GM21526 (cell line): ENCODE data around the gene ALDH7A1.
A peak's percentile ranks its signal among the peaks of the same experiment; 100 is the strongest.

Experiments
- ATAC-seq: cut with Tn5 transposase; IDR thresholded peaks from one replicate; pipeline ENCODE4 v1.9.1; 2021; ENCODE audit warnings: moderate library complexity; ENCODE audit not compliant: unreplicated experiment, low FRiP score

Gene ALDH7A1

DNA sequence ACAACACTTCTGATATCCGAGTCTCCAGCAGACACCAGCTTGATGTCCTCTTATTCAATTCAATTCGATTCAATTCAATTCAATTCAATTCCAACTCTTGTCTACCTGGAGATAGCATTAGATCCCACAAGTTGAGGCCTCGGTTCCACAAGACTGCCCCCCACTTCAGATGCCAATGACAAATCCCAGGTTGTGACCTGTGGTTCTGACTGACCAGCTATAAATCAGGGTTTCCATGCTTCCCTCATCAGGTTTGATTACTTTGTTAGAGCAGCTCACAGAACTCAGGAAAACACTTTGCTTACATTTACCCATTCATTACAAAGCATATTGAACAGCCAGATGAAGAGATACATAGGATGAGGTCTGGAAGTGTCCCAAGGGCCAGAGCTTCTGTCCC, 82.6 kb downstream of the ALDH7A1 start:
- ATAC-seq, result no peak

DNA sequence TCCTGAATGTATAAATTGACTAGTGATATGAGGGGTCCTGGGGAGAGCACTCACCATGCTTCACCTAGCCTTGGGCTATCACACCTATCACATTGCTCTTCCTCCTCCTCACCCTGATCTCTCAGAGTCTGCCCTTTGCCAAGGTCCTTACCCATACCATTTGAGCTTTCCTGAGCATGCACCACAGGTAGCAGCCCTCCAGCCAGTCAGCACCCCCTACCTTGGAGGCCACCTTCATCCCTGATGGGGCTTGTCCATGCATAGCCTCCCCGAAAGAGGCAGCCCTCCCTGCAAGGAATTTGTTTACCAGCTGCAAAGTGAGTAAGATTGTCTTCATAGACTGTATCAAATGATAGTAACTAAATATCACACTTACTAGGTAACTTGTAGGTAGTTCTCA, 83.1 kb downstream of the ALDH7A1 start:
- ATAC-seq, result no peak

- ATAC-seq, result no peak
Measured at GRCh38 chr5:126509339-126509738, 85.7 kb downstream of the ALDH7A1 start.

DNA sequence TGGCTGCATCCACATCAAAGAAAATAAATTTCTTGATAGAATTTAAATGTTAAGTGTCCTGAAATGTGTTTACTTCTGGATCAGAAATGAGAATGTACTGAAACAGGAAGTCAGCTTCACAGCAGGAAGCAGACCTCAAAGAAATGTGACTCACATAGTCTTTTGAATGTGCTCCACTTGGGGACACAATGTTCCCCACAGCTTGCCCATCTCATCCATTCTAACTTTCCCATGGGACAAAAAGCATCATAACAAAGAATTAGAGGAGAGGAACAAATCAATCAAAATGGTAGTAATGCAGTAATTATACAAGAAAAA, 86.1 kb downstream of the ALDH7A1 start:
- ATAC-seq, result no peak

- ATAC-seq, result no peak
Measured at GRCh38 chr5:126508251-126508961, 86.6 kb downstream of the ALDH7A1 start.

DNA sequence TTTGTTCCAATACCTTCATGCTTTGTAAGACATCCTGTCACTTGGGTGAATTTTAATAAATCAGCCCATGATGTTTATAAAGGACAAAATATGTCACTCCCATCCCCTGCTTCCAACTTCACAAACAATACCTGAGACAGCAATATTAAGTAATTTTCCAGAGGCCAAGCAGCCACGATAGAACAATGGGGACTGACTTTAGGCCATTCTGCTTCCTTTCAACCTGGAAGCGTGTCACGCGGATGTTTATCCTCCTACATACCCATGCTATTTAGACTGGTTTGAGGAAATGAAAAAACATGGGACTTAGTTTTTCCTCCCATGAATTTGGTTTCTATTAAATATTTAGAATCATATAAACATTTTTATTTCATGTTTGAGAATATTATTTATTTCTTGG, 88.9 kb downstream of the ALDH7A1 start:
- no peak for ATAC-seq

- no peak for ATAC-seq
Measured at GRCh38 chr5:126503602-126504104, 91.4 kb downstream of the ALDH7A1 start.

- no peak for ATAC-seq
Measured at GRCh38 chr5:126501448-126501847, 93.6 kb downstream of the ALDH7A1 start.

GRCh38 chr5:126499853-126500342, 95.1 kb downstream of the ALDH7A1 start:
- ATAC-seq, result peak; percentile 75

GRCh38 chr5:126499278-126499677, 95.7 kb downstream of the ALDH7A1 start:
- no peak for ATAC-seq

DNA sequence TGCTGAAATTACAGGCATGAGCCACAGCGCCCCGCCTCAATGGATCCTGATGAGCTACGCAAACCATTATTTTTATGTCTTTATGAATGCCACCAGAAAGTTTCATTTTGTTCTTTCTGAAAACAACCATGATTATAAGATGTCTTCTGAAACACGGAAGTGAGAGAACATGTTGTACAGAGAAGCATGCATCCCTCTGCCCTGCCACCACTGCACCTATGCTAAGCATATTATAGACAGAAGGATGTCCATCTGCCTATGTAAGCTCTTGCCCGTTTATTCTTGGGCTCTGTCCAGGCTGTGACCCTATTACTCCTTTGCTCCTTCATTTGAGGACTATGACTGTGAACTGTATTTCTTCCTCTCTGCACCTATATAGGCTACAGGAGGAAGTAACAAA, 97.5 kb downstream of the ALDH7A1 start:
- ATAC-seq, result no peak

DNA sequence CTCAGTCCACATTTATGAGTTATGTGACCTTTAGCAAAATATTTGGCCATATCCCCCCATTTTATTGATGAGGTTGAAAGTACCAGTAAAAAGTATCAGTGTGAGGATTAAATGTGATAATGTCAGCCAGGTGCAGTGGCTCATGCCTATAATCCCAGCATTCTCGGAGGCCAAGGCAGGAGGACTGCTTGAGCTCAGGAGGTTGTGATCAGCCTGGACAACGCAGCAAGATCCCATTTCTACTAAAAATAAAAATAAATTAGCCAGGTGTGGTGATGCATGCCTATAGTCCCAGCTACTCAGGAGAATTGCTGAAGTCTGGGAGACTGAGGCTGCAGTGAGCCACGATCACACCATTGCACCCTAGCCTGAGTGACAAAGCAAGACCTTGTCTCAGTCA, 100.6 kb downstream of the ALDH7A1 start:
- ATAC-seq, result no peak

- ATAC-seq, result no peak
Measured at GRCh38 chr5:126492939-126493338, 102.1 kb downstream of the ALDH7A1 start.

DNA sequence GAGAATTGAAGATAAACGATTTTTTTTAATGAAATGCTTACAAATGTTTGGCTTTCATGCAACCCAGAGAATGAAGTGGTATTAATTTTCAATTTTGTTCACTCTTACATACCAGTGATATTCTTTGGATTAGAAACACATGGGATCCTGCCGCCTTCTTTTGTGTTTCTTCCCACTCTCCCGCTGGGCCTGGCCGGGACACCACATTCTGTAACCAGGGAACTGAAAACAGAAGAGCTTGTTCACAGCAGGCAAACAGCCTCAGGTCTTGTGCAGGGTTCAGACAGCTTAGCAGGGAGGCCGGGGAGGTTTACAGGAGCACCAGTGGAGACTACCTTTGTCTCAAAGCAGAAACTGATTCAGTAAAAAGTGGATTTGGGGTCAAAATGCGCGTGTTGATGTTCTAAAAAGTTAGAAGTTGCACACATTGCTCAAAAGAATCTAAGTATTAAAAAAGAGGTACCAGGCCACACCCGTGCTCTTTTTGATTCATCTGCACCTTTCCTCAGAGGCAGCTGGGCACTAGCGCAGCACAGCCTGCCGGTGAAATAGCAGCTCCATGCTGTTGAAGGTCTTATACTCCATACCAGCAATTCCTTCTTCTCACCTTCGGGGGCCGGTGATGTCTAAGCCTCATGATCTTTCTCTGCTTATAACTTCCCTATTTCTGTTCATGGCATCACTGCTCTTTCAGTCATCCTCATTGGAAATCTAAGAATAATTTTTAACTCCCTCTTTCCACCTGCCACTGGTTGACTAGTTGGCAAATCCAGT, 104.7 kb downstream of the ALDH7A1 start:
- ATAC-seq, result no peak

DNA sequence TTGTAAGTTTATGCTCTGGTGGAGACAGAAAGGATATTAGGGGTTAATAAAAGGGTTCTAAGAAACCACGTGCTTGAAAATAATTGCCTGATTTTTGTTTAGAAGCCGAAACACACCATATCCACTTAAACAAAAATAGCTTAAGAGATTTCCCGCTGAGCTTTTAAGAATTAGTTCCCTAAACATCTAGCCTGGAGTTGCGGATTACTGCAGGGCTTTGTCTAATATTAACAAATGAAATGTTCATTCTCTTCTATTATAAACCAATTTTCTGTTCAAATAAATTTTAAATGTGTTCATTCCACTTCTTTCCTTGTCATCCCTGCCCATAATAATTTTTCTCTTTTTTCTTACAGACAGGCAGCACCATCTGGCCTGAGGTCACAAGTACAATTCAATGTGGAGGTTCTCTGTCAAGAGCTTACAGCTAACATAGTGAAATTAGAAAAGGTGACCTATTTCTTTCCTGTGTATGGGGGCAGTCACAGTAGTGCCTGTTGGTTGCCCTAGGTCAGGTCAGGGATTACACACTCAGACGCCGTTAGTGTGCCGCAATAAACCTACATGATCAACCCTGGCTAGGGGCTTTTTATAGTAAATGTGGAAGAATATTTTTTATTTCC, 106.5 kb downstream of the ALDH7A1 start:
- ATAC-seq, result no peak

GRCh38 chr5:126487596-126487995, 107.4 kb downstream of the ALDH7A1 start:
- ATAC-seq, result no peak

GRCh38 chr5:126486332-126486731, 108.7 kb downstream of the ALDH7A1 start:
- ATAC-seq, result no peak

GRCh38 chr5:126484253-126484652, 110.8 kb downstream of the ALDH7A1 start:
- no peak for ATAC-seq

DNA sequence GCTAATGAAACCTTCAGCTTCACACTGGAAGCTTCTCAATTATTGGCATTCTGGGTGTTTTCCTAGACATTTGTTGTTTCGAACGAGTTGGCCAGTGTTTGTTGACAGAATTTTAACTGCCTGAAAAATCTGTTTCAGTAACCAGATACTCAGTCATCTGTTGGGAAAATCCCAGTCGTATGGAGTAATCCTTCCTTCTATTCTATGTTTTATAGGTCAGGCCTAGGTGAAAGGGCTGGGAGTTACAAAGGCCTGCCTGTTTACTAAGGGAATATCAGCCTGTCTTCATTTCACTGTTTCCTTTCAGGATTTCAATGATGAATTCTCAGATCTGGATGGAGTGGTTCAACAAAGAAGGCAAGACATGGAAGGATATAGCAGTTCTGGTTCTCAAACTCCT, 111.9 kb downstream of the ALDH7A1 start:
- no peak for ATAC-seq

GRCh38 chr5:126482591-126482990, 112.4 kb downstream of the ALDH7A1 start:
- no peak for ATAC-seq

DNA sequence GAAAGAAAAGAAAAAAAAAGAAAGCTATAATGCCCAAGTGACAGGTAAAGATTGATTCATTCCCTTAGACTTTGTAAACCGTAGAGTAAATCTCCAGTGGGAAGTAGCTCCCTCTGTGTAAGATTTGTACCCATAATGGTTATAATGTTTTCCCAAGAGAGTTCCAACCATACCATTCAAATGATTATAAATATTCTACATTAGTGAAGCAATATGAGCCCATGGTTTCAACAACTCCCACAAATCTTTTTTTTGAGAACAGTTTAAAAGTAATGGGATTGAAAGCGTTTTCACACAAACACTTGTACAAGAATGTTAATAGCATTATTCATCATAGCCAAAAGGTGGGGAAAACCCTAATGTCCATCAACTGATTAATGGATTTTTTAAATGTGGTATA, 113.8 kb downstream of the ALDH7A1 start:
- no peak for ATAC-seq
